NCI-H446 treated with DMSO at 0.1 percent for 48 hours (cell line): Measurements from ENCODE around the gene SEMA7A.
A peak's percentile ranks its signal among the peaks of the same experiment; 100 is the strongest.
"Not testable (repeated sequence)": the region's sequence is repeated elsewhere in the genome, so short reads cannot be mapped to it uniquely, and the experiment has no call there.

Source experiments
- DNase-seq: peaks from one replicate; lab custom pipeline; 2025; lab: John Stamatoyannopoulos, UW

SEMA7A gene

GRCh38 chr15:74433592-74434262, at the start of gene SEMA7A:
Gene SEMA7A, minus strand, starts transcription at chr15:74433958. Its CDS starts 40 bp downstream, at chr15:74433918.
- DNase-seq = no peak

GRCh38 chr15:74482661-74483060, 48.9 kb upstream of the SEMA7A start:
- DNase-seq = no peak

- not testable (repeated sequence) for DNase-seq
These were observed 46.6 kb upstream of the SEMA7A start for GRCh38 chr15:74480364-74480763.

GRCh38 chr15:74471621-74472020, 37.9 kb upstream of the SEMA7A start:
- DNase-seq = not testable (repeated sequence)

GRCh38 chr15:74470631-74471395, 37.1 kb upstream of the SEMA7A start:
- DNase-seq = no peak

- no peak for DNase-seq
These were observed 34.7 kb upstream of the SEMA7A start for GRCh38 chr15:74468341-74469032.

GRCh38 chr15:74466570-74466969, 32.8 kb upstream of the SEMA7A start:
- DNase-seq = no peak

- DNase-seq = no peak
These were observed 31.1 kb upstream of the SEMA7A start for GRCh38 chr15:74464897-74465296.

- no peak for DNase-seq
These were observed 30.5 kb upstream of the SEMA7A start for GRCh38 chr15:74464216-74464615.

- no peak for DNase-seq
These were observed 29.9 kb upstream of the SEMA7A start for GRCh38 chr15:74463634-74464033.

GRCh38 chr15:74461847-74462511, 28.2 kb upstream of the SEMA7A start:
- no peak for DNase-seq

GRCh38 chr15:74460871-74461846, 27.4 kb upstream of the SEMA7A start, which contains the start of gene UBL7:
Gene UBL7, minus strand, starts transcription at chr15:74461160. Its CDS starts 2,293 bp downstream, at chr15:74458867.
- DNase-seq = peak; percentile 95

- DNase-seq = no peak
These were observed 26.5 kb upstream of the SEMA7A start for GRCh38 chr15:74460298-74460697.

GRCh38 chr15:74459798-74460197, 26.0 kb upstream of the SEMA7A start:
- DNase-seq = not testable (repeated sequence)

GRCh38 chr15:74458473-74458872, 24.7 kb upstream of the SEMA7A start:
- no peak for DNase-seq

GRCh38 chr15:74457036-74457435, 23.3 kb upstream of the SEMA7A start:
- DNase-seq = not testable (repeated sequence)

GRCh38 chr15:74454764-74455500, 21.2 kb upstream of the SEMA7A start:
- DNase-seq = no peak

- no peak for DNase-seq
These were observed 20.4 kb upstream of the SEMA7A start for GRCh38 chr15:74453925-74454763.
